Nephron (organoid): ENCODE measurements around the gene SLC22A3.

ENCODE experiments used
- H3K27ac Mint-ChIP-seq, 3 experiments: 2 replicates each; pipeline ENCODE4 v1.8.0; 2020; ENCODE audit warnings: mixed read lengths in 3 of 3, mild to moderate bottlenecking in 2 of 3, moderate library complexity in 1 of 3
- H3K27me3 Mint-ChIP-seq: 2 replicates; pipeline ENCODE4 v1.8.0; 2021; ENCODE audit warnings: low read depth, mild to moderate bottlenecking, moderate library complexity, mixed read lengths
- H3K36me3 Mint-ChIP-seq: 2 replicates; pipeline ENCODE4 v1.8.0; 2020; ENCODE audit warnings: low read depth, mixed read lengths
- H3K4me1 Mint-ChIP-seq: 2 replicates; pipeline ENCODE4 v1.8.0; 2020; ENCODE audit warnings: mixed read lengths
- H3K4me3 Mint-ChIP-seq, 3 experiments: 2 replicates each; pipeline ENCODE4 v1.8.0; 2020; ENCODE audit warnings: mild to moderate bottlenecking in 3 of 3, mixed read lengths in 3 of 3, moderate library complexity in 2 of 3
- H3K9me3 Mint-ChIP-seq: 2 replicates; pipeline ENCODE4 v1.8.0; 2020; ENCODE audit warnings: mixed read lengths
- CTCF ChIP-seq, 3 experiments: fragments of 200-600 bp; sonication (generic); IDR thresholded peaks; one replicate each; pipeline ENCODE4 v1.5.0; 2021; ENCODE audit warnings: antibody characterized with exemption in 3 of 3; ENCODE audit not compliant: unreplicated experiment in 3 of 3

The SLC22A3 gene

GRCh38 chr6:160420969-160421556 lies 72.9 kb downstream of the SLC22A3 start:
- Mint-ChIP-seq H3K4me1 (peaks cover 34% of the 10 kb centered on the region), H3K4me3 (no peak overlapping the region), H3K27ac (peak overlapping the region in 1 of 3 experiments; percentile 55), H3K36me3 (no peaks in the 10 kb centered on the region), H3K27me3 (peaks cover 16% of the 10 kb centered on the region), H3K9me3 (peaks cover 3% of the 10 kb centered on the region)
- no peak for TF ChIP-seq CTCF (IDR thresholded peaks at IDR 0.05; ENCODE audit: unreplicated experiment in 3 of 3)

GRCh38 chr6:160421854-160422253 lies 73.7 kb downstream of the SLC22A3 start:
- peaks cover 16% of the 10 kb centered on the region for H3K27me3 Mint-ChIP-seq
- H3K4me1 Mint-ChIP-seq = peaks cover 29% of the 10 kb centered on the region
- TF ChIP-seq CTCF (IDR thresholded peaks at IDR 0.05; ENCODE audit: unreplicated experiment in 3 of 3) = no peak
- no peaks in the 10 kb centered on the region for H3K36me3 Mint-ChIP-seq
- H3K27ac Mint-ChIP-seq = peak overlapping the region in 2 of 3 experiments; percentile 20 to 55
- H3K4me3 Mint-ChIP-seq = no peak overlapping the region
- H3K9me3 Mint-ChIP-seq = peaks cover 3% of the 10 kb centered on the region

GRCh38 chr6:160424256-160424655 lies 76.1 kb downstream of the SLC22A3 start:
- Mint-ChIP-seq H3K4me3 (no peak overlapping the region), H3K36me3 (no peaks in the 10 kb centered on the region), H3K27ac (no peak overlapping the region), H3K27me3 (peaks cover 19% of the 10 kb centered on the region), H3K4me1 (peaks cover 41% of the 10 kb centered on the region), H3K9me3 (peaks cover 3% of the 10 kb centered on the region)
- TF ChIP-seq CTCF (IDR thresholded peaks at IDR 0.05; ENCODE audit: unreplicated experiment in 3 of 3) = no peak

GRCh38 chr6:160426136-160426535 lies 78.0 kb downstream of the SLC22A3 start:
- H3K4me1 Mint-ChIP-seq = peaks cover 54% of the 10 kb centered on the region
- no peaks in the 10 kb centered on the region for H3K36me3 Mint-ChIP-seq
- H3K4me3 Mint-ChIP-seq = no peak overlapping the region
- TF ChIP-seq CTCF (IDR thresholded peaks at IDR 0.05; ENCODE audit: unreplicated experiment in 3 of 3) = no peak
- peaks cover 14% of the 10 kb centered on the region for H3K27me3 Mint-ChIP-seq
- no peak overlapping the region for H3K27ac Mint-ChIP-seq
- H3K9me3 Mint-ChIP-seq = peaks cover 3% of the 10 kb centered on the region

- H3K4me1 Mint-ChIP-seq = peaks cover 54% of the 10 kb centered on the region
- H3K36me3 Mint-ChIP-seq = no peaks in the 10 kb centered on the region
- H3K9me3 Mint-ChIP-seq = no peaks in the 10 kb centered on the region
- no peak overlapping the region for H3K4me3 Mint-ChIP-seq
- no peak for TF ChIP-seq CTCF (IDR thresholded peaks at IDR 0.05; ENCODE audit: unreplicated experiment in 3 of 3)
- peak overlapping the region in 2 of 3 experiments; percentile 5 to 23 for H3K27ac Mint-ChIP-seq
- H3K27me3 Mint-ChIP-seq = peaks cover 8% of the 10 kb centered on the region
These were observed 79.3 kb downstream of the SLC22A3 start for GRCh38 chr6:160427312-160428068.

GRCh38 chr6:160428069-160428430 lies 79.9 kb downstream of the SLC22A3 start:
- no peak for TF ChIP-seq CTCF (IDR thresholded peaks at IDR 0.05; ENCODE audit: unreplicated experiment in 3 of 3)
- no peaks in the 10 kb centered on the region for H3K9me3 Mint-ChIP-seq
- H3K4me1 Mint-ChIP-seq = peaks cover 54% of the 10 kb centered on the region
- no peak overlapping the region for H3K4me3 Mint-ChIP-seq
- H3K36me3 Mint-ChIP-seq = no peaks in the 10 kb centered on the region
- peaks cover 8% of the 10 kb centered on the region for H3K27me3 Mint-ChIP-seq
- H3K27ac Mint-ChIP-seq = peak overlapping the region in 2 of 3 experiments; percentile 0 to 23
